Activated CD8-positive, alpha-beta memory T cell treated with anti-CD3 and anti-CD28 coated beads for 48 hours (primary cell): ENCODE data around the gene FLOT1.

Source experiments
- DNase-seq, 3 experiments: peaks; one replicate each; pipeline ENCODE4 v3.0.0-alpha.2; 2020; ENCODE audit warnings: low read depth in 2 of 3, low spot score in 2 of 3

FLOT1 gene

GRCh38 chr6:30747902-30748769 lies 5.6 kb upstream of the FLOT1 start:
- DNase-seq: no peak

- no peak for DNase-seq
These were observed 4.8 kb upstream of the FLOT1 start for GRCh38 chr6:30747300-30747687.

GRCh38 chr6:30744054-30744805 lies 1.7 kb upstream of the FLOT1 start, which contains the start of gene IER3:
IER3 (minus strand) TSS chr6:30744547; CDS start chr6:30744518, 29 bp downstream.
- DNase-seq: peak; percentile 81 to 94 (median 93)

- DNase-seq: no peak
These were observed 889 bp upstream of the FLOT1 start for GRCh38 chr6:30743099-30744053.

GRCh38 chr6:30741789-30742315 lies 635 bp downstream of the FLOT1 start:
- peak in 1 of 3 experiments; percentile 49 for DNase-seq

GRCh38 chr6:30741063-30741779 lies 1.3 kb downstream of the FLOT1 start:
- no peak for DNase-seq

GRCh38 chr6:30740540-30740870 lies 2.0 kb downstream of the FLOT1 start:
- DNase-seq: no peak

GRCh38 chr6:30738532-30738931 lies 4.0 kb downstream of the FLOT1 start:
- DNase-seq: no peak

GRCh38 chr6:30735668-30736314 lies 6.7 kb downstream of the FLOT1 start:
- no peak for DNase-seq

GRCh38 chr6:30732237-30732943 lies 10.1 kb downstream of the FLOT1 start:
- no peak for DNase-seq

- DNase-seq: peak in 1 of 3 experiments; percentile 70
These were observed 11.7 kb downstream of the FLOT1 start for GRCh38 chr6:30730601-30731435.

- no peak for DNase-seq
These were observed 14.4 kb downstream of the FLOT1 start for GRCh38 chr6:30727920-30728553.

- DNase-seq: no peak
These were observed 15.7 kb downstream of the FLOT1 start for GRCh38 chr6:30726506-30727413.

GRCh38 chr6:30725713-30726505 lies 16.6 kb downstream of the FLOT1 start:
- DNase-seq: no peak

GRCh38 chr6:30724906-30725667 lies 17.4 kb downstream of the FLOT1 start:
- DNase-seq: no peak
